Fibroblast of pulmonary artery (primary cell): Measurements from ENCODE around the gene MRTO4.

ENCODE experiments used
- DNase-seq: peaks from one replicate; pipeline ENCODE4 v3.0.0-alpha.2; 2010; ENCODE audit warnings: low read depth
- H3K4me3 ChIP-seq: replicated peaks from 2 replicates; pipeline ENCODE4 v1.5.1; 2011; ENCODE audit warnings: low read depth, mild to moderate bottlenecking, control low read depth, low read length, moderate library complexity
- TF ChIP-seq, protein P1 (sequence below): IDR thresholded peaks from 2 replicates; pipeline ENCODE4 v1.5.1; 2011; ENCODE audit warnings: mild to moderate bottlenecking, control low read depth, low read length, inconsistent platforms; ENCODE audit errors: missing control alignments

The MRTO4 gene

DNA sequence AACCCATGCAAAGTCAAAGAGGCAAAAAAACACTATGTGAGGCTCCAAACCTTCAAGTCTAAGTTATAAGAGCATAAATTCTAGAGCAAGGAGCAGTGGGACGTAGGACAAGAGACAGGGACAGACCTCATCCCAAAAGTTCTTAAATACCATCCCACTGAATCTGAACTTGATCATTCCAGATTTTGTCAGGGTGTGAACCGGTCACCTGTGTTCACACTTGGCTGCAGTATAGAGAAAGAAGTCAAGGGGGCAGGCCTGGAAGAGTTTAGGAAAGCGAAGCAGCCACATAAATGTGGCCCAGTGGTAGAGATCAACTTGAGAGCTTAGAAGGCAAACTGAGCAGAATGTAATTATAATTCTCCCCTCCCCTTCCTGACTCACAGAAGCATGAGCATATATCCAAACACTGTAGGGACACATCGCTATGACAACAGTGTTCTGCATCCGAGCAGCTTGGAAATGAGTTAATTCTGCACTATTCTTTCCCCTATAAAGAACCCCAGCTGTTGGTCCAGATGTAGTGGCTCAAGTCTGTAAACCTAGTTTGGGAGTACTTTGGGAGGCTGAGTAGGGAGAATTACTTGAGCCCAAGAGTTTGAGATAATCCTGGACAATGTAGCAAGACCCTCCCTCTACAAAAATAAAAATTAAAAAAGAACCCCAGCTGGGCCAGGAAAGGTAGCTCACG lies 57.7 kb downstream of the MRTO4 start:
- peak; percentile 54 for DNase-seq
- TF ChIP-seq, protein P1, sequence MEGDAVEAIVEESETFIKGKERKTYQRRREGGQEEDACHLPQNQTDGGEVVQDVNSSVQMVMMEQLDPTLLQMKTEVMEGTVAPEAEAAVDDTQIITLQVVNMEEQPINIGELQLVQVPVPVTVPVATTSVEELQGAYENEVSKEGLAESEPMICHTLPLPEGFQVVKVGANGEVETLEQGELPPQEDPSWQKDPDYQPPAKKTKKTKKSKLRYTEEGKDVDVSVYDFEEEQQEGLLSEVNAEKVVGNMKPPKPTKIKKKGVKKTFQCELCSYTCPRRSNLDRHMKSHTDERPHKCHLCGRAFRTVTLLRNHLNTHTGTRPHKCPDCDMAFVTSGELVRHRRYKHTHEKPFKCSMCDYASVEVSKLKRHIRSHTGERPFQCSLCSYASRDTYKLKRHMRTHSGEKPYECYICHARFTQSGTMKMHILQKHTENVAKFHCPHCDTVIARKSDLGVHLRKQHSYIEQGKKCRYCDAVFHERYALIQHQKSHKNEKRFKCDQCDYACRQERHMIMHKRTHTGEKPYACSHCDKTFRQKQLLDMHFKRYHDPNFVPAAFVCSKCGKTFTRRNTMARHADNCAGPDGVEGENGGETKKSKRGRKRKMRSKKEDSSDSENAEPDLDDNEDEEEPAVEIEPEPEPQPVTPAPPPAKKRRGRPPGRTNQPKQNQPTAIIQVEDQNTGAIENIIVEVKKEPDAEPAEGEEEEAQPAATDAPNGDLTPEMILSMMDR = no peak
- H3K4me3 ChIP-seq = no peak overlapping the region
